ENCODE data around the gene SPDL1.

- no peak for TF ChIP-seq CTCF (IDR thresholded peaks at IDR 0.05)
- no peak for TF ChIP-seq POLR2A (IDR thresholded peaks at IDR 0.05)
- no peak for TF ChIP-seq EP300 (IDR thresholded peaks at IDR 0.05)
- TF ChIP-seq POLR2AphosphoS5 (IDR thresholded peaks at IDR 0.05), result no peak
Measured at GRCh38 chr5:169647566-169647965, 64.0 kb downstream of the SPDL1 start.

Data from stomach (tissue), 4 donors.